Occipital lobe (tissue), 2 donors: Measurements from ENCODE around the gene CD248. TPM values are rescaled to one million over a fixed set of nuclear protein-coding genes. Genes with fewer than 3 reads are reported as not detected.
"Not testable (repeated sequence)": the region's sequence is repeated elsewhere in the genome, so short reads cannot be mapped to it uniquely, and the experiment has no call there.

ENCODE experiments used
- DNase-seq: peaks from one replicate; lab custom pipeline; 2025; lab: John Stamatoyannopoulos, UW
- total RNA-seq: library from RNA; depleted of rRNA; stranded (reverse); fragments of >200 nt; gene quantifications from one replicate; pipeline ENCODE4 v1.2.3, GENCODE V29; 2014

The CD248 gene
- total RNA-seq, 1 donor from 2014 or later, result 1.1 TPM

- DNase-seq, result peak; percentile 27
Measured at GRCh38 chr11:66328302-66329144, 11.7 kb upstream of the CD248 start.

GRCh38 chr11:66328031-66328301 lies 11.1 kb upstream of the CD248 start:
- no peak for DNase-seq

DNA sequence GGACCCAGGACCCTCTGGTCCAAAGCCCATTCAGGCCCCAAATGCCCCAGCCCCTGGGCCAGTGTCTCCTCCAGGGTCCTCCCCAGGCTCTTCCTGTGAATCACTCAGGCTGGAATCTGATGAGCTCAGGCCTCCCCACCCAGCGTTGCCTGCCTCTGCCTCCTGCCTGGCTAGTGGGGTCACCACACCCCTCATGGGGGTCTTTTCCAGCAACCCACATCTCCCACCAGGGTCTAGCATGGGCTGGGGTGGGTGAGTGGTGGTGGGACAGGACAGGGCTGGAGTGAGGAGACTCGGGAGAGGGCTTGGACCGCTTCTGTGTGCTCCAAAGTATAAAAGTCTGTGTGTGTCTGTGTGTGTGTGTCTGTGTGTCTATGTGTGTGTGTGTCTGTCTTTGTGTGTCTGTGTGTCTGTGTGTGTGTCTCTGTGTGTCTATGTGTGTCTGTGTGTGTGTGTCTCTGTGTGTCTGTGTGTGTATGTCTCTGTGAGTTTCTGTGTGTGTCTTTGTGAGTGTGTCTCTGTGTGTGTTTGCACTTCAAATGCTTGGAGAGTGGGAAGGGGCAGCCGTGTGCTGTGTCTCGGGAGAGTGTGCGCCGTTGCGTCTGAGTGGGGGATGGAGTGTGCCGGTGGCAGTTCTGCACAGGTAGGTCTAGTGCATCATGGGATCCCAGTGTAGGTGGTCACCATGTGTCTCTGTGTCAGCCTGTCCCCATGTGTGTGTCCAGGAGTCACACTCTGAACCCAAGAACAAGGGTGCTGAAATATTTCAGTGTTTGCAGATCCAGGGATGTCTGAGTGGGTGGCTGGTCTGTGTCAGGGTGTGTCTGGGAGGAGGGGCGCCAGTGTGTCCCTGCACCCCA lies 10.6 kb upstream of the CD248 start:
- no peak for DNase-seq

- DNase-seq, result no peak
Measured at GRCh38 chr11:66326261-66327111, 9.6 kb upstream of the CD248 start.

- no peak for DNase-seq
Measured at GRCh38 chr11:66325263-66325671, 8.4 kb upstream of the CD248 start.

DNA sequence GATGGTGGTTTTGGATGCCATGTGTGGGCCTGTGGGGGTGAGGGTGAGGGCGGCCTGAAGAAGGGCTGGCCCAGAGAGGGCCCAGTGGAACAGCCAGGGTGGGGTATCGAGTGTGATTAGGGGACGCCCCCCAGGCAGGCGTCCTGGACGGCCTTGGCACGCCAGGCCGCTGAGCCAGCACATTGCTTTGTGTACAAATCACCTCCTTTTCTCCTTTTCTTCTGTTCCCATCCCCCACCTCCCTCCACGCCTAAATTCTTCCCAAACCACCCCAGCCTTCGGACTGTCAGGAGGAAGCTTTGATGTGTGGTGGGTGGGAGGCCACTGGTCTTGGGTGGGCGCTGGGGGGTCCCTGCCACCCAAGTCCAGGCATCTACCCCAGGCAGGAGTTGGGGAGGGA lies 7.8 kb upstream of the CD248 start:
- DNase-seq, result no peak

- DNase-seq, result no peak
Measured at GRCh38 chr11:66323684-66324083, 6.8 kb upstream of the CD248 start.

DNA sequence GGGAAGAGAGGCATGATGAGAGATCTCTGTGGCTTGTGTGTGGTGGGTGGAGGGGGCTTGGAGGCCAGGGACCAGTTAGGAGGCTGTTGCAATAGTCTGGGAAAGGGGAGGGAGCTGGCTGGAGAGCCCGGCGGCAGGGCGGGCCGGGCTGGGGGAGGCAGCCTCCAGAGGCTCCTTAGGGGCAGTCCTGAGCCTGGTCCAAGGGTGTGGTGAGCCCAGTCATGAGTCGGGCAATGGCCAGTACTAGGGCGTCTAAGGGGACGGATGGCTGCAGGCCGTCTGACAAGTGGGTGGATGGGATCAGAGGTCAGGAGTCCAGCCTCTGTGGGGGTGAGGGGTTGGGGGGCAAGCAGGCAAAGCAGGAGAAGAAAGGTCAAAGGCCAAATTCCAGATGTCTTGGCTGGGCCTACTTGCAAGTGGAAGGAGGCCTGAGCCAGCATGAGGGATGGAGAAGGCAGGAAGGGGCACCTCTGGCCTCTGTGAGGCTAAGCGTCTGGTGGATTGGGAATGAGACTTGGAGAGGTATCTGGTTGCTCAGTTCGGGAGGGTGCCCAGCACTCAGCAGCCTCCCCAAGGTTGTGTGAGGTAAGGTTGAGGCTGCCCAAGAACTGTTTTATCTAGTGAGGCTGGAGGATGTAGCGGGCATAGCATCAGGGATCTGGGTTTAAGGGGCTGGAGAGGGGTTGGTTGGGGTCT lies 6.0 kb upstream of the CD248 start:
- DNase-seq, result no peak

GRCh38 chr11:66321606-66322005 lies 4.8 kb upstream of the CD248 start:
- DNase-seq, result no peak

GRCh38 chr11:66320748-66321147 lies 3.9 kb upstream of the CD248 start:
- DNase-seq, result not testable (repeated sequence)

DNA sequence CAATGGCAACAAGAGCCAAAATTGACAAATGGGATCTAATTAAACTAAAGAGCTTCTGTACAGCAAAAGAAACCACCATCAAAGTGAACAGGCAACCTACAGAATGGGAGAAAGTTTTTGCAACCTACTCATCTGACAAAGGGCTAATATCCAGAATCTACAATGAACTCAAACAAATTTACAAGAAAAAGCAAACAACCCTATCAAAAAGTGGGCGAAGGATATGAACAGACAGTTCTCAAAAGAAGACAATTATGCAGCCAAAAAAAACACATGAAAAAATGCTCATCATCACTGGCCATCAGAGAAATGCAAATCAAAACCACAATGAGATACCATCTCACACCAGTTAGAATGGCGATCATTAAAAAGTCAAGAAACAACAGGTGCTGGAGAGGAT lies 3.4 kb upstream of the CD248 start:
- not testable (repeated sequence) for DNase-seq

DNA sequence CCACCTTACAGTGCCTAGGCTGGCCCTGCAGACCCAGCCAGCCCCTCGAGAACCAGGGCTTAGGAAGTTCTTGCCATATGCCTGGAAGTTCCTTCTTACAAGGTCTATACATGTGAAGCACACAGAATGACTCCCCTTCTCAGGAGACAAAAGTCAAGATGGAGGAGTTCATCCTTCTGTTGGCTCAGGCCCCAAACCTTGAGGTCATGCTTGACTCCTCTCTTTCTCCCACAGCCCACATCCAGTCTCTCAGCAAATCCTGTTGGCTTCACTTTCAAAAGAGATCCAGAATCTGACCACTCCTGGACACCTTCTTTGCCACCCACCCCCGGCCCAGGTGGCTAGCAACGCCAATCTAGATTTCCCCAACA lies 1.7 kb upstream of the CD248 start:
- no peak for DNase-seq

- peak; percentile 30 for DNase-seq
Measured at GRCh38 chr11:66317723-66318599, 1.1 kb upstream of the CD248 start.

- no peak for DNase-seq
Measured at GRCh38 chr11:66317322-66317722, 478 bp upstream of the CD248 start.

DNA sequence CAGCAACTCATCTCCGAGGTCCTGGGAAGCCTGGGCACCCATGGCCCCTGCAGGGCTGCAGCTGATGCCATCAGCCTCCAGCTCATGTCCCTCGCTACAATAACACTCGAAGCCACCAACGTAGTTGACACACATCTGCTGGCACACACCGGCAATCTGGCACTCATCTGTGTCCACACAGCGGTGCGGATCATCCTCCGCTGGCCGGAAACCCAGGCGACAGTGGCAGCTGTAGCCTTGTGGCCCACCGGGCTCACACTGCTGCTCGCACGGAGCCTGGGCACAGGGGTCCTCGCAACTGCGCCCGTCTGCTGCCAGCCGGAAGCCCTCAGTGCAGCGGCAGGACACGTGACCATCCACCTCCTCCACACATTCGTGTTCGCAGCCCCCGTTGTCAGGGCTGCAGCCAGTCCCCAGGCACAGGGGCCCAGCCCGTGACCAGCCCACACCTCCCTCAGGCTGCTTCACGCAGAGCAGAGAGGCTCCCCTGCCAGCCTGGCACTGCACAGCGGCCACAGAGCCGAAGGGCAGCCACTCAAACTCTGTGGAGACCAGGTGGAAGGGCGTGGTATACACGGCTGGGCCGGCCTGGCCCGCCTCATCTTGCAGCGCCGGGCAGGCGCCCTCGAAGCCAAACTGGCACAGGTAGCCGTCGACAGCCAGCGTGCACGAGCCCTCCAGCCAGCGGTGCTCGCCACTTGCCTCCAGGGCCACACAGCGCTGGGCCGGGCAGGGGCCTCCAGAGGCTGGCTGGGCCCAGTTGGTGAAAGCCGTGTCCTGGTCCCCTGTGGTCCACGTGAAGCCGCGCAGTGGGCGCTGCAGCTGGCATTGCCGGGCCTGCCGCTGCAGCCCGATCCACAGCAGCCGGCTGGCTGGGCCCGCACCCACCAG lies 678 bp downstream of the CD248 start:
- no peak for DNase-seq

DNA sequence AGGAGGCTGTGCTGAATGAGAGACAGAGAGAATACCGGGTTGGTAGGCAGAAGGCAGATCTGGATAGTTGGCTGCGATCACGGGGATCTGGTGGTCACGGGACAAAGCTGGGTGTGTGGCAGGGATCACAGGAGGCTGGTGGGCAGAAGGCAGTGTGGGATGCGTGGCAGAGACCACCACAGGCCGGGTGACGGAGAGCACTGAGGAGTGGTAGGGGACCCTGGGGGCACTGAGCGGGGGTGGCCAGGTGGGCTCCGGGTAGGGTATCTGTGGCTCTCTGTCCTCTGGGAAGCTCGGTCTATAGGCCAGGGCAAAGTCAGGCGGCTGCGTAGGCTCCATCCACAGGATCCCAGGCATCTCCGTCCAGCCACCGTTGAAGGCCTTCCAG lies 1.4 kb downstream of the CD248 start:
- DNase-seq, result no peak

- DNase-seq, result no peak
Measured at GRCh38 chr11:66314561-66315497, 2.0 kb downstream of the CD248 start.

GRCh38 chr11:66314186-66314501 lies 2.7 kb downstream of the CD248 start:
- no peak for DNase-seq
